ENCODE data around the gene GALNT6. TPM values are rescaled to one million over a fixed set of nuclear protein-coding genes. Genes with fewer than 3 reads are reported as not detected.

GALNT6 gene
- total RNA-seq, 1 experiment from 2014 or later: 9.8 TPM

- peaks cover 9 to 19% of the 10 kb centered on the region in 2 experiments for H3K4me1 Mint-ChIP-seq
- no peak overlapping the region for H2AFZ ChIP-seq (ENCODE audit: low read length)
- H3K23ac ChIP-seq (ENCODE audit: insufficient read length, low read depth, low read length): no peak overlapping the region
- no peak overlapping the region for H3K18ac ChIP-seq (ENCODE audit: insufficient read length, low read depth, low read length)
- no peaks in the 10 kb centered on the region for H3K27me3 Mint-ChIP-seq (ENCODE audit: low read depth)
- no peaks in the 10 kb centered on the region for H3K36me3 Mint-ChIP-seq (ENCODE audit: insufficient read depth in 1 of 3, low read depth in 3 of 3)
- WGBS (ENCODE audit: extremely low coverage, insufficient read length, low lambda C conversion rate): no CpG with 5 or more reads among the region's 4 CpGs
- H2BK120ac ChIP-seq (ENCODE audit: low read depth, low read length, poor library complexity, severe bottlenecking): no peak overlapping the region
- H3K9me3 Mint-ChIP-seq: no peaks in the 10 kb centered on the region
- H3K9ac ChIP-seq (ENCODE audit: extremely low read depth, insufficient read length, low read length): no peak overlapping the region
- H3K79me1 ChIP-seq (ENCODE audit: insufficient read depth, low read depth, low read length, poor library complexity, severe bottlenecking): no peaks in the 10 kb centered on the region
- H3K4me1 ChIP-seq (ENCODE audit: insufficient read depth, low read length): no peaks in the 10 kb centered on the region; the same call in 1 of the 2 replicates
- peak overlapping the region in 1 of 3 experiments; percentile 86; a peak in 2 of 7 replicates for H3K27ac Mint-ChIP-seq
- no peak overlapping the region for H2BK5ac ChIP-seq (ENCODE audit: insufficient read length, low read length)
- no peak overlapping the region for H4K91ac ChIP-seq (ENCODE audit: insufficient read length, low read depth, low read length)
- H2BK15ac ChIP-seq (ENCODE audit: low read depth, low read length): no peak overlapping the region
- no peak for TF ChIP-seq CTCF (conservative IDR thresholded peaks at IDR 0.05)
- no peaks in the 10 kb centered on the region for H4K20me1 ChIP-seq (ENCODE audit: control insufficient read depth, insufficient read depth, insufficient read length)
- H3T11ph ChIP-seq (ENCODE audit: low read length): no peak overlapping the region
- no peak overlapping the region for H3K56ac ChIP-seq (ENCODE audit: insufficient read length, low read depth, low read length)
- no peaks in the 10 kb centered on the region for H3K9me3 ChIP-seq (ENCODE audit: control insufficient read depth, low read depth, low read length)
- no peak for DNase-seq
- no peak overlapping the region for H2BK12ac ChIP-seq (ENCODE audit: insufficient read length, low read depth, low read length)
- no peak overlapping the region for H4K5ac ChIP-seq (ENCODE audit: insufficient read length, low read depth, low read length)
- no peaks in the 10 kb centered on the region for H3K79me2 ChIP-seq (ENCODE audit: insufficient read depth, low read length)
- no peak overlapping the region for H2AK5ac ChIP-seq (ENCODE audit: insufficient read length, low read length)
- H4K8ac ChIP-seq (replicated peaks; ENCODE audit: insufficient read length, low read depth, low read length): no peak overlapping the region
- no peak overlapping the region; the same call in 1 of the 2 replicates for H3K14ac ChIP-seq (ENCODE audit: insufficient read depth, low read length)
- H3K4me3 Mint-ChIP-seq: no peak overlapping the region
- no peaks in the 10 kb centered on the region for H3K27me3 ChIP-seq (ENCODE audit: insufficient read depth, low read length)
- no peak overlapping the region for H3K4me2 ChIP-seq (ENCODE audit: insufficient read depth, insufficient read length, low read length)
- no peak overlapping the region for H3K27ac ChIP-seq (ENCODE audit: insufficient read length, low read depth, low read length)
- no peaks in the 10 kb centered on the region for H3K23me2 ChIP-seq (ENCODE audit: insufficient read length, low read depth, low read length, poor library complexity, severe bottlenecking)
- no peak overlapping the region for H3K4ac ChIP-seq (ENCODE audit: low read depth, low read length)
- no peak overlapping the region for H2BK20ac ChIP-seq (ENCODE audit: low read depth, low read length, poor library complexity, severe bottlenecking)
These were observed 12.5 kb upstream of the GALNT6 start for GRCh38 chr12:51403681-51404136.

Data from H9 (cell line).